ENCODE measurements around the gene GNG7.

The GNG7 gene

GRCh38 chr19:2524840-2525723 is 177.4 kb downstream of the GNG7 start:
- Histone ChIP-seq H3K79me2 (ENCODE audit: low read length) (no peaks in the 10 kb centered on the region), H3F3A (ENCODE audit: insufficient read depth, low read length) (0 out of 2 replicates have a peak, but pooled peaks cover 4% of the 10 kb centered on the region), H3K4me2 (ENCODE audit: low read depth, low read length) (no peak overlapping the region), H3K9me3 (replicated peaks; ENCODE audit: insufficient read depth, low read length) (no peaks in the 10 kb centered on the region), H3K9ac (ENCODE audit: low read length) (no peak overlapping the region), H3K27me3 (replicated peaks; ENCODE audit: insufficient read depth, low read length) (no peaks in the 10 kb centered on the region), H3K27ac (ENCODE audit: low read length) (no peak overlapping the region), H3K4me1 (ENCODE audit: low read length) (no peaks in the 10 kb centered on the region), H3K4me3 (ENCODE audit: low read length) (no peak overlapping the region), H2AFZ (ENCODE audit: low read length) (no peak overlapping the region), H3K9me2 (replicated peaks; ENCODE audit: insufficient read depth, low read length) (no peaks in the 10 kb centered on the region), H3K36me3 (replicated peaks; ENCODE audit: insufficient read depth, low read length) (no peaks in the 10 kb centered on the region), H4K20me1 (ENCODE audit: insufficient read depth, low read length) (no peaks in the 10 kb centered on the region)
- DNase-seq = no peak
- TF ChIP-seq EZH2phosphoT487 (IDR thresholded peaks at IDR 0.05; ENCODE audit: low read length) (no peak), EZH2 (optimal IDR thresholded peaks at IDR 0.05; ENCODE audit: low read depth, low read length) (no peak), CTCF (IDR thresholded peaks at IDR 0.05; ENCODE audit: low read length) (no peak)

- Histone ChIP-seq H3K4me2 (ENCODE audit: low read depth, low read length) (no peak overlapping the region), H3K9me2 (replicated peaks; ENCODE audit: insufficient read depth, low read length) (no peaks in the 10 kb centered on the region), H4K20me1 (ENCODE audit: insufficient read depth, low read length) (no peaks in the 10 kb centered on the region), H2AFZ (ENCODE audit: low read length) (no peak overlapping the region), H3K4me1 (ENCODE audit: low read length) (no peaks in the 10 kb centered on the region), H3K36me3 (replicated peaks; ENCODE audit: insufficient read depth, low read length) (no peaks in the 10 kb centered on the region), H3K9me3 (replicated peaks; ENCODE audit: insufficient read depth, low read length) (no peaks in the 10 kb centered on the region), H3K27ac (ENCODE audit: low read length) (no peak overlapping the region), H3K9ac (ENCODE audit: low read length) (no peak overlapping the region), H3K79me2 (ENCODE audit: low read length) (no peaks in the 10 kb centered on the region), H3K27me3 (replicated peaks; ENCODE audit: insufficient read depth, low read length) (no peaks in the 10 kb centered on the region), H3F3A (ENCODE audit: insufficient read depth, low read length) (0 out of 2 replicates have a peak, but pooled peaks cover 4% of the 10 kb centered on the region), H3K4me3 (ENCODE audit: low read length) (no peak overlapping the region)
- DNase-seq = no peak
- TF ChIP-seq EZH2 (optimal IDR thresholded peaks at IDR 0.05; ENCODE audit: low read depth, low read length) (no peak), CTCF (IDR thresholded peaks at IDR 0.05; ENCODE audit: low read length) (no peak), EZH2phosphoT487 (IDR thresholded peaks at IDR 0.05; ENCODE audit: low read length) (no peak)
Observed at GRCh38 chr19:2524361-2524839, 178.1 kb downstream of the GNG7 start.

- Histone ChIP-seq H3F3A (ENCODE audit: insufficient read depth, low read length) (0 out of 2 replicates have a peak, but pooled peaks cover 4% of the 10 kb centered on the region), H3K4me3 (ENCODE audit: low read length) (no peak overlapping the region), H3K9ac (ENCODE audit: low read length) (no peak overlapping the region), H3K27ac (ENCODE audit: low read length) (no peak overlapping the region), H3K36me3 (replicated peaks; ENCODE audit: insufficient read depth, low read length) (no peaks in the 10 kb centered on the region), H3K9me3 (replicated peaks; ENCODE audit: insufficient read depth, low read length) (no peaks in the 10 kb centered on the region), H3K79me2 (ENCODE audit: low read length) (no peaks in the 10 kb centered on the region), H2AFZ (ENCODE audit: low read length) (no peak overlapping the region), H3K9me2 (replicated peaks; ENCODE audit: insufficient read depth, low read length) (no peaks in the 10 kb centered on the region), H3K4me1 (ENCODE audit: low read length) (no peaks in the 10 kb centered on the region), H4K20me1 (ENCODE audit: insufficient read depth, low read length) (no peaks in the 10 kb centered on the region), H3K4me2 (ENCODE audit: low read depth, low read length) (no peak overlapping the region), H3K27me3 (replicated peaks; ENCODE audit: insufficient read depth, low read length) (no peaks in the 10 kb centered on the region)
- no peak for DNase-seq
- no peak for TF ChIP-seq EZH2 (optimal IDR thresholded peaks at IDR 0.05; ENCODE audit: low read depth, low read length)
- no peak for TF ChIP-seq EZH2phosphoT487 (IDR thresholded peaks at IDR 0.05; ENCODE audit: low read length)
- no peak for TF ChIP-seq CTCF (IDR thresholded peaks at IDR 0.05; ENCODE audit: low read length)
Observed at GRCh38 chr19:2523630-2524311, 178.7 kb downstream of the GNG7 start.

Measured in MM.1S (cell line).